GM18505 (cell line): ENCODE data around the gene KRTAP10-8.
"Not testable (repeated sequence)": the region's sequence is repeated elsewhere in the genome, so short reads cannot be mapped to it uniquely, and the experiment has no call there.

ENCODE experiments used
- ATAC-seq: cut with Tn5 transposase; IDR thresholded peaks from one replicate; pipeline ENCODE4 v1.9.1; 2021; ENCODE audit not compliant: unreplicated experiment
- POLR2A ChIP-seq: IDR thresholded peaks from 4 replicates; pipeline ENCODE4 v1.6.1; 2011; ENCODE audit warnings: borderline replicate concordance; ENCODE audit not compliant: insufficient read depth, insufficient read length; ENCODE audit errors: extremely low read depth

Gene KRTAP10-8, protein sequence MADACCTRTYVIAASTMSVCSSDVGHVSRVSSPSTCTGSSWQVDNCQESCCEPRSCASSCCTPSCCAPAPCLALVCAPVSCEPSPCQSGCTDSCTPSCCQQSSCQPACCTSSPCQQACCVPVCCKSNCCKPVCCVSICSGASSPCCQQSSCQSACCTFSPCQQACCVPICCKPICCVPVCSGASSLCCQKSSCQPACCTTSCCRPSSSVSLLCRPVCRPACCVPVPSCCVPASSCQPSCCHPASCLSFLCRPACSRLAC

DNA sequence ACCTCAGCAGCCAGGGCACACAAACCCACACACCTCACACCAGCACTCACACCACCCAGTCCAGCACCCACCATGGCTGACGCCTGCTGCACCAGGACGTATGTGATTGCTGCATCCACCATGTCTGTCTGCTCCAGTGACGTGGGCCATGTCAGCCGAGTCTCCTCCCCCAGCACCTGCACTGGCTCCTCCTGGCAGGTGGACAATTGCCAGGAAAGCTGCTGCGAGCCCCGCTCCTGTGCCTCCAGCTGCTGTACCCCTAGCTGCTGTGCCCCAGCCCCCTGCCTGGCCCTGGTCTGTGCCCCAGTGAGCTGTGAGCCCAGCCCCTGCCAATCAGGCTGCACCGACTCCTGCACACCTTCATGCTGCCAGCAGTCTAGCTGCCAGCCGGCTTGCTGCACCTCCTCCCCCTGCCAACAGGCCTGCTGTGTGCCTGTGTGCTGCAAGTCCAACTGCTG, at the start of gene KRTAP10-8:
Gene KRTAP10-8, plus strand, starts transcription at position 51 of the 458 bp plus-strand sequence. Its CDS starts 22 bp downstream, at position 73.
- no peak for ATAC-seq

DNA sequence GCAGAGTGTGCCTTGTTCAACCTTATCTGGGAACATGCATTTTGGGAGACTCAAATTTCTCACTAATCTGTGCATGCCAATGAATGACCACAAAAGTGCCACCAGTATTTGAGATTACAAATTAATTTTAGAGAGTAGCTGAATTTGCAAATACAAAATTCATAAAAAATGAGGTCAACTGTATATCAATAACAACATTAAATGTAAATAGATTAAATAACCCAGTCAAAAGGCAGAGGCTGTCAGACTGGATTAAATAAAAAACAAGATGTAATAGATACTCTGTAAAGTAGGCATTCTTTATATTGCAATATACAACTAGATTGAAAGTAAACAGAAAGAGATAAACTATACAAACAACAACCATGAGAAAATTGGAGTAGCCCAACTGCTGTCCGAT, 47.8 kb upstream of the KRTAP10-8 start:
- TF ChIP-seq POLR2A: no peak
- no peak for ATAC-seq

More for the DNA sequence above, at the start of gene KRTAP10-8:
- TF ChIP-seq POLR2A: no peak

DNA sequence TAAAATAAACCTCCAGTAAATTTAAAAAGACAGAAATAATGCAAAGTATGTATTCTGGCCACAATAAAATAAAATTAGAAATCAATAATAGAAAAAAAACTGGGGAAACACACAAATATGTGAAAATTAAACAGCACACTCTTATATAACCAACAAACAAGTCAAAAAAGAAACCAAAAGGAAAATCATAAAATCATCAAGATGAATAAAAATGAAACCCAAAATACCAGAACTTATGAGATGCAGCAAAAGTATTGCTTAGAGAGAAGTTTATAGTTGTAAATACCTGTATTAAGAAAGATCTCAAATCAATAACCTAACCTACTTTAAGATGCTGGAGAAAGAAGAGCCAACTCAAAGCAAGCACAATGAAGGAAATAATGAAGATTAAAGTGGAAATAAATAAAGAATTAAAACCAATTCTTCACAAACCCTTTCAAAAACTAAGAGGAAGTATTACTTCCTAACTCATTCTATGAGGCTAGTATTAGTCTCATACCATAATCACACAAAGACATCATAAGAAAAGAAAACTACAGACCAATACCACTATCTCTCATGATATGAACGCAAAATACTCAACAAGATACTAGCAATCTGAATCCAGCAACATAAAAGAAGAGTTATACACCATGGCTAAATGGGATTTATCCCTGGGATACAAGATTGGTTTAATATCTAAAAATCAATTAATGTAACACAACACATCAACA, 46.8 kb upstream of the KRTAP10-8 start:
- ATAC-seq: no peak

DNA sequence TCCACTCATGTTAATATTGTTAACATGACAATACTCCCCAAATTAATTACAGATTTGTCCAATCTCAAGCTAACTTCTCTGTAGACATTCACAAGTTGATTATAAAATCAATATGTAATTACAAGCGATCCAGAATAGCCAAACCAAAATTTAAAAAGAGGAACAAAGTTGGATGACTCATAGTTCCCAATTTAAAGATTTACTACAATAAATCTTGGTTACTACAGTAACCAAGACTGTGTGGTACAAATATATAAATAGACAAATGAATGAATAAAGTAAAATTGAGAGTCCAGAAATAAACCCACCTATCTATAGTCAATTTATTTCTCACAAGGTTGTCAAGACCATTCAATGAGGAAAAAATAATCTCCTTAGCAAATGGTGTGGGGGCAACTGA, 45.5 kb upstream of the KRTAP10-8 start:
- no peak for TF ChIP-seq POLR2A
- no peak for ATAC-seq

More for the DNA sequence above, 46.8 kb upstream of the KRTAP10-8 start:
- TF ChIP-seq POLR2A: no peak

DNA sequence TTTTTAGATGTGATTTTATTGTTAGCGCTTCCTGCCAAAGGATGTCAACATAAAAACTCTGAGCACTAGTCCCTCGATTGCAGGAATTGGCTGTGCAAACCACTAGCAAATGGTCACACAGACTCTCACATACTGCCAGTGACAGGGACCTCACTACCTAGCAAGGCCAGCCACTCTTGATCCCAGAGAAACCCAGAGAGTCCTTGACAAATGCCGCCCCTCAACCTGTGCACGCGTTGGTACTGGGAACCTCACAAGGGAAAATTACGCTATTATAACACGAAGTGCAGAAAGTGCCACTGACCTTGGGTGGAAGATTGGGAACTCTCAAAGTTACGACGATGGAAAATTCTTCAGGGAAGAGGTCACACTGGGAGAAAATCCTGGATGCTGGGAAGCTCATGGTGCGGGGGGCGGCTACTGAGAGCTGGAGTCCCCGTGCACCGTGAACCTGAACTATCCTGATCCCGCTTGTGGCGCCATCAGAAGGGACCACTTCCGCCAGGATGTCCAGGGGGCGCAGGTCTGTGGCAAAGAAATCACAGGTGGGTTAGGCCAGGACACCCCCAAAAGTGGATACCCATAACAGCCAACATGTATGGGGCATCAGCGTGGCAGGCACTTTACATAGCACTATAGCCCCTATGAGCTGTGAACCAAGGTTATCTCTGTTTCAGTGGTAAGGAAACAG, 44.3 kb upstream of the KRTAP10-8 start:
- ATAC-seq: no peak
- no peak for TF ChIP-seq POLR2A

DNA sequence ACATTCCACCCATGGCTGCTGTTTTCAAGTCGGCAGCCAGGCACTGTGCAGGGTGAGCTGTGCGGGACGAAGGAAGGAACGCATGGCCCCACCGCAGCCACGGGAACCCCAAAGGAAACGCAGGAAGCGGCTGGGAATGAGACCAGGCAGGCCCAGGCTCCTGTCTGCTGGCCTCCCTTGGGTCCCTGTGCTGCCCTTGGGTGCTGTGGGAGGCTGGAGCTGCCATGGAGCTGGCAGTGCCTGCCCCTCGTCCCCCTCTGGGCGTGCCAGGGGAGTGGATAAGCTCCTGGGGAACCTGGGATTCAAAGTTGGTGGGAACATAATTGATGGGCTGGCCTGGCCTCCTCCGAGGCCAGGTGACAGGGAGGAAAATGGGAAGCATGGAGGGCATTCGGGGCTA, 43.6 kb upstream of the KRTAP10-8 start:
- no peak for ATAC-seq
- TF ChIP-seq POLR2A: no peak

DNA sequence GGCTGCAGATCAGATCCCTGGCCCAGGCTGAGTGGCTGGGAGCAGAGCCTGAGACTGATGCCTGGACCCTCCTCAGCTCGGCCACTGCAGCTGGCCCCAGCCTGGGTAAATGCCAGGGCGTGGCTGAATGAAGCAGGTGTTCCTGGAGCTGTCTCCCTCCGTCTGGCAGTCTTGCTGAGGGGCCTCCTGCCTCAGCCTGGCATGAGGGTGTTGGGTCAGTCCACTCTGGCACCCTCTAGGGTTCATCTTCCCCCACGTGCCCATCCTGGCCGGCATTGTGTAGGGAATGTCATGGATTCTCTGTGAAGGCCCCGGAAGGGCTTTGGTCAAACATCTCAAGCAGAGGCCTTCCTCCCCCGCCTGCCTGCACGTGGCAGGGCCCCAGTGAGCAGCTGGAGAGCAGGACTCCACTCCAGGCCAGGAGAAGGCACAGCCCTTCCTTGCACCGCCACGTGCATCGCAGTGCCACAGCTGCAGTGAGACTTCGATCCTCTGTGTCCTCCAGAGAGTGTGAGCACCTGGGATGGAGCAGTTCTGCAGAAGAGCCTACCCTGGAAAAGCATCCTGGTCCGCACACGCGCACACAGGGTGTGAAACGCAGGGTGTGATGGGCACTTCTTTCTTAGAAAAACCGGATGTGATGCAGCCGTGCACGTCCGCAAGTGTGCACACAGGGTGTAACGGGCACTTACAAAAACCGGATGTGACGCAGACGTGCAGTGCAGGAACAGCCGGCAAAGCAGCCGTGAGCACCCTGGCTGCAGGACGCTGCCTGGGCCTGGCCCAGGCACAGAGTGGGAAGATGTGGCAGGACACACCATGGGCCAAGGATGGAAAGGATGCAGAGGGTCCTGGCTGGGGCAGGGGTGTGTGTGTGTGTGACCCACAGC, 43.0 kb upstream of the KRTAP10-8 start:
- no peak for ATAC-seq
- TF ChIP-seq POLR2A: no peak

DNA sequence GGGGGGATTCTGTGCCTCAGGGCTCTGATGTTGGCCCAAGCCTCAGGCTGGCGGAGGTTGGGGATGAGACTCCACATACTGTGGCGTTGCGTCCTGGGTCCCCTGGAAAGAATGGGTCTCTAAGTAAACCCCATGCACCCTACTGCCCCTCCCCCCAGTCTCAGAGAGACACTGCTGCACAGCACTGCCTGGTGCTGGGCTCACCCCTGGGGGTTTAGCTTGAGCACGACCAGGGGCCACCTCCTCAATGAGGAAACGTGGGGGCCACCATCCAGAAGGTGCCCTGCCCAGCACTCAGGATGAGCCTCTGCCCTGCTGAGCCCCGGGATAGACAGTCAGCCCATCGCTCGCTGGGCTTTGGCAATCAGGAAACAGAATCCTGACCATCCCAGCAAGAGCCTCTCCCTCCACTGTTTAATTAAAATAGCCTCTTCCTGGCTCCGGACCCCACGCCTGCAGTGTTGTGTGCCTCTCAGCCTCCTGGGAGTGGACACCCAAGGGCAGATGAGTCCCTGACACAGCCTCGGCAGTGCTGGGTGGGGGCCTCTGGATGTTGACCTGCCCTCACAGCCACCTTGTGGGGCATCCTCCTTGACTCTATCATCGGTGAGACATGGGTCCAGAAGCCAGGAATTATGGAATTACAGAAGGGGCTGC, 41.9 kb upstream of the KRTAP10-8 start:
- ATAC-seq: no peak
- no peak for TF ChIP-seq POLR2A

DNA sequence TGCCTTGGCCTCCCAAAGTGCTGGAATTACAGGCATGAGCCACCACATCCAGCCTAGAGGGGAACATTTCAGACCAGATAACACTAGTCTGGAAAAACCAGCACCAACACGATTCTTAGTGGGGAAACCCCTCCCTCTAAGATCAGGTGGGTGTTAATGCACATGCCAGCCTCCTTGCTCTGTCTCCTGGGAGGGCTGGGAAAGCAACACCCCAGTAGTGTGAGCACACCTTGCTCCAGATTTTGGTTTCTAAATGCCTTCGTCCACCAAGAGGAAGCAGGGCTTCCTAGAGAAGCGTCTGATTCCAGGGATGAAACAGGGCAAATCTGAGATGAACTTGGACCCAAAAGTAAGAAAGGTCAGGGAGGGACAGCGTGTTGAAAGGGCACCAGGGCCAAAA, 40.6 kb upstream of the KRTAP10-8 start:
- TF ChIP-seq POLR2A: no peak
- ATAC-seq: no peak

DNA sequence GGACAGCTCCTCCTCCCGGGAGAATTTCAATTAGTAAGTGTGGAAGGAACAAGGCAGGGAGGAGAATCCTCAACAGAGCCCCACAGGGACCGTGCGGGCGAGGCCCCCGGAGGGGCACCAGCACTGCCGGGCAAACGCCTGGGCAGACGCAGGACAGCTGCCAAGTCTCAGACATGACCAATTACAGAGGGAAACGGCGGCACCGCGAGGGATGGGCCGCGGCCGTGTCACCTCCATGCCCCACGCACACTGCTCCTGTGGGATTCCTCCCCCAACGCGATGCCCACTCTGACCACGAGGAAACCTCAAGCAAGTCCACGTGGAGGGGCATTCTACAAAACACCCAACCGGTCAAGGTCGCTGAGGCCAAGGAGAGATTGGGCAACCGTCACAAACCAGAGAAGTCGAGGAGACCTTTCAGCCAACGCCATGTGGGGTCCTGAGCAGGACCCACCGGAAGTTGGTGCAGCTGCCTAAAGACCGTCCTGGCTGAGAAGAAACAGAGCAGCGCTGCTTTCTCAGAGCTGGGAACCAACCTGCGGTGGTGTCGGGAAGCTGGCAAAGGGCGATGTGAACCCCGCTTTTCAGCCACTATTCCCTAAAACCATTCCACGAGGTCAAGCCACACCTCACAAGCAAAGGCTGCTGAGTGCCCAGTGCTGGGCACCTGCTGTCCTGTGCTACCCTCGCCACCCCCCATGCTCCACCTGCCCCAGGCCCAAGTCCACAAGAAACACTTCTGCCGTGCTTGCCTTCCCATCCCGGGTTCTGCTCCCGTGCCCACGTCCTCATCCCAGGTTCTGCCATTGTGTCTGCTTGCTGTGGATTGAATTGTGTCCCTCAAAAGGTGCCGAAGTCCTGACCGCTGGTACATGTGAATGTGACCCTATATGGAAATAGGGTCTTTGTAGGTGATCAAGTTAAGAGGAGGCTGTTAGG, 39.8 kb upstream of the KRTAP10-8 start:
- no peak for ATAC-seq
- no peak for TF ChIP-seq POLR2A

DNA sequence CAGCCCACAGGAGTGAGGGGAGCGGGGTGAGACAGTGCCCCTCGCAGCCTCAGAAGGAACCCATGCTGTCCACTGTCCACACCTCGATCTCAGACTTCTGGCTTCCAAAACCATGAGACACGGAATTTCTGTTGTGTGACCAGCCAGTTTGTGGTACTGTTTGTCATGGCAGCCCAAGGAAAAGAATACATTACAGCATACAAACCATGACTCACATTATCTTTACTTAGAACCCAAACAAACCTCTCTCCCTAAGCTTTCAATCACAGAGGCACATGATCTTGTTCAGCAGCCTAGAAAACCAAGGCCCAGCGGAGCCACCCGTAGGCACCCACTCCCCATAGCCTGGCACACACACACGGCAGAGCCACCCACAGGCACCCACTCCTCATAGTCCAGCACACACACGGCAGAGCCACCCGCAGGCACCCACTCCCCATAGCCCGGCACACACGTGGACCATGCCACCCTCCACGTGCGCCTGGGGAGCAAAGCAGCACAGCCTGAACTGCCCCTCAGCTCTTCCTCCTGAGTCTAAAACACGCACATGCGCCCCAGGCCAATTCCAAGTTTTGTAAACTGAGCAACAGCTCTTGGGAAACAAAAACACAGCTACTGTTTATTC, 38.8 kb upstream of the KRTAP10-8 start:
- TF ChIP-seq POLR2A: no peak

DNA sequence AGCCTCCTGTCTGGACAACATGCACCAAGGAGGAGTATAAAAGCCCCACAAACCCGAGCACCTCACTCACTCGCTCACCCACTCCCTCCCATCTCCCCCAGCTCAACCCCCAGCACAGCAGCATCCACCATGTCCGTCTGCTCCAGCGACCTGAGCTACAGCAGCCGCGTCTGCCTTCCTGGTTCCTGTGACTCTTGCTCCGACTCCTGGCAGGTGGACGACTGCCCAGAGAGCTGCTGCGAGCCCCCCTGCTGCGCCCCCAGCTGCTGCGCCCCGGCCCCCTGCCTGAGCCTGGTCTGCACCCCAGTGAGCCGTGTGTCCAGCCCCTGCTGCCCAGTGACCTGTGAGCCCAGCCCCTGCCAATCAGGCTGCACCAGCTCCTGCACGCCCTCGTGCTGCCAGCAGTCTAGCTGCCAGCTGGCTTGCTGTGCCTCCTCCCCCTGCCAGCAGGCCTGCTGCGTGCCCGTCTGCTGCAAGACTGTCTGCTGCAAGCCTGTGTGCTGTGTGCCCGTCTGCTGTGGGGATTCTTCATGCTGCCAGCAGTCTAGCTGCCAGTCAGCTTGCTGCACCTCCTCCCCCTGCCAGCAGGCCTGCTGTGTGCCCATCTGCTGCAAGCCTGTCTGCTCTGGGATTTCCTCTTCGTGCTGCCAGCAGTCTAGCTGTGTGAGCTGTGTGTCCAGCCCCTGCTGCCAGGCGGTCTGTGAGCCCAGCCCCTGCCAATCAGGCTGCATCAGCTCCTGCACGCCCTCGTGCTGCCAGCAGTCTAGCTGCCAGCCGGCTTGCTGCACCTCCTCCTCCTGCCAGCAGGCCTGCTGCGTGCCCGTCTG, 38.0 kb upstream of the KRTAP10-8 start, which contains the start of gene KRTAP10-4:
Gene KRTAP10-4, plus strand, starts transcription at position 100 of the 827 bp plus-strand sequence. Its CDS starts 30 bp downstream, at position 130.
- not testable (repeated sequence) for ATAC-seq

More for the DNA sequence above, 38.8 kb upstream of the KRTAP10-8 start:
- ATAC-seq: no peak
